Stimulated activated naive CD8-positive, alpha-beta T cell treated with anti-CD3 and anti-CD28 coated beads, Interleukin-15, amount 100 ng/mL, for 72 hours (primary cell): Measurements from ENCODE around the gene TSNAXIP1.

ENCODE experiments used
- ATAC-seq: fragments of 150-1000 bp; cut with Tn5 transposase; 2 replicates; pipeline ENCODE4 v1.10.0; 2021; ENCODE audit warnings: mild to moderate bottlenecking, moderate library complexity
- DNase-seq, 2 donors: peaks; one replicate each; pipeline ENCODE4 v3.0.0; 2021 to 2022
- H3K27ac Mint-ChIP-seq, 2 donors: one replicate each; pipeline ENCODE4 v1.8.0; 2022; ENCODE audit warnings: mild to moderate bottlenecking in 2 of 2, mixed read lengths in 2 of 2, moderate library complexity in 2 of 2
- H3K27me3 Mint-ChIP-seq: one replicate; pipeline ENCODE4 v1.8.0; 2022; ENCODE audit warnings: mixed read lengths
- H3K4me1 Mint-ChIP-seq: one replicate; pipeline ENCODE4 v1.8.0; 2022; ENCODE audit warnings: mild to moderate bottlenecking, mixed read lengths
- H3K4me3 Mint-ChIP-seq, 2 donors: one replicate each; pipeline ENCODE4 v1.8.0; 2022; ENCODE audit warnings: mild to moderate bottlenecking in 2 of 2, mixed read lengths in 2 of 2, moderate library complexity in 1 of 2
- H3K9me3 Mint-ChIP-seq, 2 donors: one replicate each; pipeline ENCODE4 v1.8.0; 2022; ENCODE audit warnings: mixed read lengths in 2 of 2

Gene TSNAXIP1, protein sequence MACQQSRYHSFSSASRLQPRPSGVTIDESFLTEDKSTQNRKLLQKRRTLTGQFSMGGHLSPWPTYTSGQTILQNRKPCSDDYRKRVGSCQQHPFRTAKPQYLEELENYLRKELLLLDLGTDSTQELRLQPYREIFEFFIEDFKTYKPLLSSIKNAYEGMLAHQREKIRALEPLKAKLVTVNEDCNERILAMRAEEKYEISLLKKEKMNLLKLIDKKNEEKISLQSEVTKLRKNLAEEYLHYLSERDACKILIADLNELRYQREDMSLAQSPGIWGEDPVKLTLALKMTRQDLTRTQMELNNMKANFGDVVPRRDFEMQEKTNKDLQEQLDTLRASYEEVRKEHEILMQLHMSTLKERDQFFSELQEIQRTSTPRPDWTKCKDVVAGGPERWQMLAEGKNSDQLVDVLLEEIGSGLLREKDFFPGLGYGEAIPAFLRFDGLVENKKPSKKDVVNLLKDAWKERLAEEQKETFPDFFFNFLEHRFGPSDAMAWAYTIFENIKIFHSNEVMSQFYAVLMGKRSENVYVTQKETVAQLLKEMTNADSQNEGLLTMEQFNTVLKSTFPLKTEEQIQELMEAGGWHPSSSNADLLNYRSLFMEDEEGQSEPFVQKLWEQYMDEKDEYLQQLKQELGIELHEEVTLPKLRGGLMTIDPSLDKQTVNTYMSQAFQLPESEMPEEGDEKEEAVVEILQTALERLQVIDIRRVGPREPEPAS

DNA sequence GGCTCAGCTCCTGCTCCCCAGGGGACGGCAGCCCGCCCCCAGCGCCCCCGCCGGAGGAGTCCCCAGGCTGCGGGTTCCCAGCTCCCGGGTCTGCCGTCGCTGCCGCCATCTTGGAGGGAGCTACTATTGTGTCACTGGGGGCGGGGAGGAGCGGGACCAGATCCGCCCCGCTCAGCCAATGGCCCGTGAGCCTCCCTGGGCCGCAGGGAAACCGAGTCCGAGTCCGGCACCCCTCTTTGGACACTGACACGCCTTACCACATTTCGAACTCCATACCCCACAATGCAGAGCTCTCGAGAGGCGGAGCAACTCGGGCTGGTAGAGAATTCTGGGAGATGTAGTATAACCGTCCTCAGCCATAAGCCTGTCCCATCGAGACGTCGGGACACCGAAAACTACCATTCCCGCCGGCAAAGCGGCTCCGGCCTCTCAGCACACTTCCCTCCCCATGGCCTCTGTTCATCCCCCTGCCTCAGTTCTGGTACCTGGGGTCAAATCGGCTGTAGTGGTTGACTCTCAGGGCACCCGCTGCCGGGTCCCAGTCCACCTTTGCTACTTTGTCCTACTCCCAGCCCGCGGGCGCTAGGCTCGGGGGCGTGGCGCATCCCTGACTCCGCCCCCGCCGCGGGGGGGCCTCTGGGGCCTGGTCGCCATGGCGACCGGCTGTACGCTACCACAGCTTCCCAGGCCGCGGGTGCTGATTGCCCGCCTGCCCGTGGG is at the start of gene TSNAXIP1, which contains the start of gene RANBP10:
TSNAXIP1 (plus strand) TSS at position 462 of the 720 bp plus-strand sequence. CDS start 261 bp downstream, outside the sequence.
RANBP10 (minus strand) TSS at position 133 of the 720 bp plus-strand sequence; CDS start at position 109, 24 bp downstream.
- Mint-ChIP-seq H3K27me3 (no peaks in the 10 kb centered on the region), H3K9me3 (no peaks in the 10 kb centered on the region), H3K4me1 (peaks cover 46% of the 10 kb centered on the region), H3K4me3 (peak within 1 kb of the TSS; percentile 95 to 98), H3K27ac (peak within 1 kb of the TSS; percentile 87 to 95)
- DNase-seq (peak; percentile 96 to 98), ATAC-seq (peak; percentile 95)

DNA sequence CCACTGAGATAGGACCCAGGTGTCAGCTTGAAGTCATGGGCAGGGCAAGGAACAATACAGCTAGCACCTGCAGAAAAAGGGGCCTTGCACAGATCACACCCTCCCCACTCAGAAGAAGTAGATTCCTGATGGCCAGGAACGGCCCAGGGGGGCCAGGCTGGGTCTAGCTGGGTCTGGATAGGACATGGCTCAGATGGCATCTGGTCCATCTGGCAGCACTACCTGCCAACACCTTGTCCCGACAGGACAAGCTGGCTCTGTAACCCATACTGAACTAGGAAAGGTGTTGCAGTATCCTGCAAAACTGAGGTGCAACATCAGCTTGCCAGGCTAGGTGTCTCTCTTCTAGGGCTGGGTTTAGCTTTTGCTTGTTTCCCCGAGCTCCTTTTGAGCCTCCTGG is 48.7 kb upstream of the TSNAXIP1 start:
- Mint-ChIP-seq H3K27ac (no peak overlapping the region), H3K4me3 (no peak overlapping the region), H3K4me1 (peaks cover 20% of the 10 kb centered on the region), H3K9me3 (no peaks in the 10 kb centered on the region), H3K27me3 (no peaks in the 10 kb centered on the region)
- no peak for ATAC-seq
- DNase-seq: no peak

DNA sequence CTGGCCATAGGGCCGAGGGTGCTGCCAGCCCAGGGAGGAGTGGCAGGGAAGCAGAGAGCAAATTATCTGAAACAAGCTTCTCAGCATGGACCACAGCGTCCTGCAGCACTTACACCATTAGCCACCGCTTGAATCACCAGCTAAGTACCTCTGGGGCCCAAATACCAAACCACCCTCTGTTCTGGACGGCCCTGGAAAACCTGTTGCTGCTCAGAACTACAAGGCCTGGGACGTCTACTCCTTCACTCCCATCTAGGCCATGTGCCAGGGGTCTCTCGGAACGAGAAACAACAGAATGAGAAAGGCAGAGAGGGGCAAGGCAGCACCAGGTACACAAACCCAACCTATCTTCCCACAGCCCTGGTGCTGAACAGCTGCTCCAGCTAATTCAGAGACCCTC is 47.7 kb upstream of the TSNAXIP1 start:
- Mint-ChIP-seq H3K4me3 (no peak overlapping the region), H3K9me3 (no peaks in the 10 kb centered on the region), H3K27ac (no peak overlapping the region), H3K27me3 (no peaks in the 10 kb centered on the region), H3K4me1 (peaks cover 21% of the 10 kb centered on the region)
- ATAC-seq (no peak), DNase-seq (no peak)

DNA sequence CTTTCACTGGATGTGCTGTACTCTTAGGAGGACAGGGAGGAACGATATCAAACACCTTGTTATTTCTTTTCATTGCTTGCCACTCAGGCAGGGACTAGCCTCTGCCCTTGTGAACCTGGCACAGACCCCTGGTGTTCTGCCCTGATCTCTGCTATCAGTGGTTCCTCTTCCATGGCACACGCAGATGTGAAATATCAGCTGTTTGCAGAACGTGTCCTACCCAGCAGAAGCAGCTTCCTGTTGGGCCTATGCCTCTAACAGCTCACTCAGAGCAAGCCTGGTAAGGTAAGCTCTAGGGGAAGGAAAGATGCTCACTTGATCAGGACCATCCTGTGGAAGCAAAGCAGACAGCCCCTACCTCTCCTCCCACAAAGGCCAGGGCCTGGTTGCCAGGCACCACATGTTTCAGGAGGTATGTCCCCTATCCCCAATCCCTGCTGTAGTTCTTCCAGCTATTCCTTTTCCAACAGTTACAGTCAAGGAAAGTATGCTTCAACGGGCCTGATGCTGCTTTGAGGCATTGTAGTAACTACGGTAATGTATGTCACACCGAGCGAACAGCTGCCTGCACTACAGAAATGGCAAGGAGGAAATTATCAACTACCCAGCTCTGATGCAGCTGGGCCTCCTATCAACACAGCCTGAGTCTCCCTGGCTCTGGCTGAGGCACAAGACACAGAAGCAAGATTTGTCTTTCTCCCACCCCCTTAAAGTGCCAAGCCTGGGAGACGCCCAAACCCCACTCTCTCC is 46.3 kb upstream of the TSNAXIP1 start:
- ATAC-seq (no peak), DNase-seq (no peak)
- Mint-ChIP-seq H3K27me3 (no peaks in the 10 kb centered on the region), H3K4me3 (no peak overlapping the region), H3K27ac (peak overlapping the region in 1 of 2 donors; percentile 35), H3K4me1 (peaks cover 21% of the 10 kb centered on the region), H3K9me3 (no peaks in the 10 kb centered on the region)

DNA sequence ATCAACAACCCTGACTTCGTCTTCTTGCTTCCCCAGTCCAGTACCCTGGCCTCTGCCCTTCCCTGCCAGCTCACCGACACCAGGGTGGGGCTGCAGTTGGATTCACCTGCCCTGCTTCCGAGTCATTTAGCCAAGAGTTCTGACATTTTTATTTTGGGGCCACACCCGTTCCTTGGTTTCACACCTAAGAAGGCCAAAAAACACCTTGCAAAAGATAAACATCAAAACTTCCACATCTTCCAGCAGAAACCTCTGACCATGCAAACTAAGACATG is 45.8 kb upstream of the TSNAXIP1 start:
- Mint-ChIP-seq H3K9me3 (no peaks in the 10 kb centered on the region), H3K4me3 (no peak overlapping the region), H3K4me1 (peaks cover 21% of the 10 kb centered on the region), H3K27ac (peak overlapping the region in 1 of 2 donors; percentile 23), H3K27me3 (no peaks in the 10 kb centered on the region)
- DNase-seq: no peak
- no peak for ATAC-seq

DNA sequence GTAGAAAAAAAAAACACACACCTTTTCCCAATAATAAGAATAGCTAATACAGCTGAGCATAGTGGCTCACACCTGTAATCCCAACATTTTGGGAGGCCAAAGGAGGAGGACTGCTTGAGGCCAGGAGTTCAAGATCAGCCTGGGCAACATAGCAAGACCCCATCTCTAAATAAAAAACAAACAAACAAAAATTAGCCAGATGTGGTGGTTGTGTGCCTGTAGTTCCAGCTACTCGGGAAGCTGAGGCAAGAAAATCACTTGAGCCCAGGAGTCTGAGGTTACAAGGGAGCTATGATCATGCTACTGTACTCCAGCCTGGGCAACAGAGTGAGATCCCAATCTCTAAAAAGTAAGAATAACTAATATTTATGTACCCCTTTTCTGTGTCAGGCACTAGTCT is 44.8 kb upstream of the TSNAXIP1 start:
- Mint-ChIP-seq H3K4me1 (peaks cover 21% of the 10 kb centered on the region), H3K4me3 (no peak overlapping the region)

DNA sequence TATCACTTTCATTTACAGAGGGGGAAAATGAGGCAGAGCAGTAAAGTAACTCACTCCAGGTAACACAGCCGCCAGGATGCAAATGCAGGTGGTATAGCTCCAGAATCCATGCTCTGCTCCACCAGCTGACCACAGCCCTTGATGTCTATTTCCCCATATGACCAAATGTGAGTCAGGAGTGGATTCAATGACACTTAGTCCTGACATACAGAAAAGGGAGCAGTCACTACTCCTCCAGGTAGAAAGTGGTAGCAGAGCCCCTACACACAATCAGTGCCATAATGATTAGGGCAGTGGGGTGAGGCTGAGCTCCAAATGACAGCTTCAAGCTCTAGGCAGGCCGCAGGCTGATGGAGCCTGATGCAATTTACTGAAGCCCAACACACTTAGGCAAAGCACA is 44.3 kb upstream of the TSNAXIP1 start:
- Mint-ChIP-seq H3K27me3 (no peaks in the 10 kb centered on the region), H3K9me3 (no peaks in the 10 kb centered on the region), H3K27ac (no peak overlapping the region), H3K4me1 (peaks cover 21% of the 10 kb centered on the region), H3K4me3 (no peak overlapping the region)
- DNase-seq (no peak), ATAC-seq (no peak)

More for the DNA sequence above, 44.8 kb upstream of the TSNAXIP1 start:
- Mint-ChIP-seq H3K27me3 (no peaks in the 10 kb centered on the region), H3K27ac (no peak overlapping the region), H3K9me3 (no peaks in the 10 kb centered on the region)
- ATAC-seq: no peak
- no peak for DNase-seq

DNA sequence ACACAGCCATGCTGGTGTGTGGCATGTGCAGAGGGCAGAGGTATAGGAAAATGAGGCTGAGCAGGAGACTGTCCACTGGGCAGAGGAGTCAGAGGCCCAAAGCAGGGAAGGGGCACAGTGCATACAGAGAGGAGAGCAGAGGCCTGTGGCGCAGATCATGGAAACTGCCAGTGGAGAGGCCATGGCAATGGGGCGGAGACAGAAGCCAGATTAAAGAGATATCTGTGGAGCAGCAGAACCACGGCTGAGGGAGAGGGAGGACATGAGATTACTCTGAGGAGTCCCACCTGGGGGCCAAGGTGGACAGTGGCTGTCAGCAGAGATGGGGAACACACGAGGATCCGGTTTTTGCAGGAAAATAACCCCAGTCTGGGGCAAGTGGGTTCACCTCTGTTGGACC is 43.6 kb upstream of the TSNAXIP1 start:
- no peaks in the 10 kb centered on the region for H3K27me3 Mint-ChIP-seq
- no peak for DNase-seq
- H3K27ac Mint-ChIP-seq: no peak overlapping the region
- no peak overlapping the region for H3K4me3 Mint-ChIP-seq
- H3K9me3 Mint-ChIP-seq: no peaks in the 10 kb centered on the region
- peaks cover 21% of the 10 kb centered on the region for H3K4me1 Mint-ChIP-seq
- ATAC-seq: no peak

DNA sequence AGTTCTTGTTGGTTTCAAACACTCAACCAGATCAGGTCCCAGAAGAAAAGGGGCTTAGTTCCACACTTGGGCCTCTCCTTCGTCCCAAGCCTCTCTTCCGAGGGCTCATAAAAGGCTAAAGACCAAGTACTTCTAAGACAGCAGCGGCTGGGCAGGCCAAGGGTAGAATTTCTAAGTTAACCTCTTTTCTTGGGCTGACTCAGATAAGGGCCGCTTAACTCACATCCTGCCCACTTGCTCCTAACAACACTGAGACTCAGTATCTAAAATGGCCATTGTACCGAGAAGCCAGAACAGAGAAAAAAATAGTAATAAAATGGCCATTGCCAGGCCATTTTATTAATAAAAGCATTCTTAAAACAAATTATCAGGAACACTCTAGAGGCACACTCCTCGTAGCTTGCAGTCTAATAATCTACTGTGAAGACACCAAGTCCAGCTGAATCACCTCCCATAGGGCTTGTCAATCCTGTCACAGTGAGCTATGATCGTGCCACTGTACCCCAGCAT is 42.5 kb upstream of the TSNAXIP1 start:
- DNase-seq (no peak), ATAC-seq (no peak)
- no peak overlapping the region for H3K4me3 Mint-ChIP-seq
- no peak overlapping the region for H3K27ac Mint-ChIP-seq
- peaks cover 20% of the 10 kb centered on the region for H3K4me1 Mint-ChIP-seq
- no peaks in the 10 kb centered on the region for H3K9me3 Mint-ChIP-seq
- H3K27me3 Mint-ChIP-seq: no peaks in the 10 kb centered on the region

DNA sequence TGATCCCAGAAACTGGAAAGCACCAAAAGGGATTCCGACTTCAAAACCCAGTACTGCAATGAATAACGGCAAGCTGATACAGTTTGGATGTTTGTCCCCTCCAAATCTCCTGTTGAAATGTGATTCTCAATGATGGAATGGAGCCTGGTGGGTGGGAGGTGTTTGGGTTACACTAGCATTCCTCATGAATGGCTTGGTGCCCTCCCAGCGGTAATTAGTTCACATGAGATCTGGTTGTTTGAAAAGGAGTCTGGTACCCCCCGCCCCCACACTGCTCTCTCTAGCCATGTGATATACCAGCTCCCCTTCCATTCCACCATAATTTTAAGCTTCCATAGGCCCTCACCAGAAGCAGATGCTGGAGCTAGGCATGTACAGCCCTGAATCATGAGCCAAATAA is 40.4 kb upstream of the TSNAXIP1 start:
- peaks cover 9% of the 10 kb centered on the region for H3K4me1 Mint-ChIP-seq
- no peak for DNase-seq
- H3K27me3 Mint-ChIP-seq: no peaks in the 10 kb centered on the region
- no peak for ATAC-seq
- H3K27ac Mint-ChIP-seq: no peak overlapping the region
- no peak overlapping the region for H3K4me3 Mint-ChIP-seq
- H3K9me3 Mint-ChIP-seq: no peaks in the 10 kb centered on the region

DNA sequence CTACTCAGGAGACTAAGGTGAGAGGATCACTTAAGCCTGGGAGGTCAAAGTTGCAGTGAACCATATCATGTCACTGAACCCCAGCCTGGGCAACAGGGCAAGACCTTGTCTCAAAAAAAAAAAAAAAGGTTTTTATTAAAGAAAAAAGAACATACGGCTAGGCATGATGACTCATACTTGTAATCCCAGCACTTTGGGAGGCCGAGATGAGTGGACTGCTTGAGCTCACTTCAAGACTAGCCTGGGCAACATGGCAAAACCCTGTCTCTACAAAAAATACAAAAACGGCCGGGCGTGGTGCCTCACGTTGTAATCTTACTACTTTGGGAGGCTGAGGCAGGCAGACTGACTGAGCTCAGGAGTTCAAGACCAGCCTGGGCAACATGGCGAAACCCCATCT is 38.7 kb upstream of the TSNAXIP1 start:
- no peak for DNase-seq
- Mint-ChIP-seq H3K4me3 (no peak overlapping the region), H3K4me1 (peaks cover 9% of the 10 kb centered on the region), H3K27me3 (no peaks in the 10 kb centered on the region), H3K9me3 (no peaks in the 10 kb centered on the region), H3K27ac (no peak overlapping the region)
- no peak for ATAC-seq

DNA sequence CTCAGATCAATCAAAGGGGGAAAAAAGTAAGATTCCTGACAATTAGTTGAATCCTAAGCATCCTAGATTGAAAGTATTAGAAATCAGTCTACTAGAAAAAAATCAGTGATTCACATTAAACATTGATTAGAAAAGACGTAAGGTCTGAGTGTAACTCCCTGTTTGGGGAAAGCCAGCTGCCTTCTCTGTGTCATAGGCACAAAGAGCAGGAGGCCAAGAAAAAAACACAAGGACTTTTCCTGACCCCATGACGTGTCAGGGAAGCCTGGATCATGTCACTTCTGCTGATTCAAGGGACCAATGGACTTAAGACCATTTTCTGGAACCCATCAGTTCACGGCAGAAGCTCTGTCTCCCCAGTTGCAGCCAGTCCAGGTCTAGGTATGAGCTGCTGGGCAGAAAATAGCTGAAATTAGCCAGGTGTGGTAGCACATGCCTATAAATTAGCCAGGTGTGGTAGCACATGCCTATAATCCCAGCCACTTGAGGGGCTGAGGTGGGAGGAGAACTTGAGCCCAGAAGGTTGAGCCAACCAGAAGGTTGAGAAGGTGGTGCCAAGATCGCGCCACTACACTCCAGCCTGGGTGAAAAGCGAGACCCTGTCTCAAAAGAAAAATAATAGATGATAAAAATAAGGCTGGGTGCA is 36.2 kb upstream of the TSNAXIP1 start:
- H3K4me1 Mint-ChIP-seq: peaks cover 18% of the 10 kb centered on the region
- no peak overlapping the region for H3K27ac Mint-ChIP-seq
- ATAC-seq (no peak), DNase-seq (no peak)
- no peak overlapping the region for H3K4me3 Mint-ChIP-seq
- H3K27me3 Mint-ChIP-seq: no peaks in the 10 kb centered on the region
- no peaks in the 10 kb centered on the region for H3K9me3 Mint-ChIP-seq

DNA sequence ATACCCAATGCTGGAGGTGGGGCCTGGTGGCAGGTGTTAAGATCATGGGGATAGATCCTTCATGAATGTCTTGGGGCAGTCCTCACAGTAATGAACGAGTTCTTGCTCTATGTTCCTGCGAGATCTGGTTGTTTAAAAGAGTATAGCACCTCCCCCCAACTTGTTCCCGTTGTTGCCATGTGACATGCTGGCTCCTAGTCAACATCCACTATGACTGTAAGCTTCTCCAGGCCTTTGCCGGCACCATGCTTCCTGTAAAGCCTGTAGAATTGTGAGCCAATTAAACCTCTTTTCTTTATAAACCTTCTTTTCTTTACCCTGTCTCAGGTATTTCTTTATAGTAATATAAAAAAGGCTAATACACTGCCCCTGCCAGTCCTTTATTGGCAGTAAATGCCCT is 33.6 kb upstream of the TSNAXIP1 start:
- DNase-seq (no peak), ATAC-seq (no peak)
- H3K4me3 Mint-ChIP-seq: no peak overlapping the region
- H3K4me1 Mint-ChIP-seq: peaks cover 18% of the 10 kb centered on the region
- no peak overlapping the region for H3K27ac Mint-ChIP-seq
- H3K27me3 Mint-ChIP-seq: no peaks in the 10 kb centered on the region
- H3K9me3 Mint-ChIP-seq: no peaks in the 10 kb centered on the region

DNA sequence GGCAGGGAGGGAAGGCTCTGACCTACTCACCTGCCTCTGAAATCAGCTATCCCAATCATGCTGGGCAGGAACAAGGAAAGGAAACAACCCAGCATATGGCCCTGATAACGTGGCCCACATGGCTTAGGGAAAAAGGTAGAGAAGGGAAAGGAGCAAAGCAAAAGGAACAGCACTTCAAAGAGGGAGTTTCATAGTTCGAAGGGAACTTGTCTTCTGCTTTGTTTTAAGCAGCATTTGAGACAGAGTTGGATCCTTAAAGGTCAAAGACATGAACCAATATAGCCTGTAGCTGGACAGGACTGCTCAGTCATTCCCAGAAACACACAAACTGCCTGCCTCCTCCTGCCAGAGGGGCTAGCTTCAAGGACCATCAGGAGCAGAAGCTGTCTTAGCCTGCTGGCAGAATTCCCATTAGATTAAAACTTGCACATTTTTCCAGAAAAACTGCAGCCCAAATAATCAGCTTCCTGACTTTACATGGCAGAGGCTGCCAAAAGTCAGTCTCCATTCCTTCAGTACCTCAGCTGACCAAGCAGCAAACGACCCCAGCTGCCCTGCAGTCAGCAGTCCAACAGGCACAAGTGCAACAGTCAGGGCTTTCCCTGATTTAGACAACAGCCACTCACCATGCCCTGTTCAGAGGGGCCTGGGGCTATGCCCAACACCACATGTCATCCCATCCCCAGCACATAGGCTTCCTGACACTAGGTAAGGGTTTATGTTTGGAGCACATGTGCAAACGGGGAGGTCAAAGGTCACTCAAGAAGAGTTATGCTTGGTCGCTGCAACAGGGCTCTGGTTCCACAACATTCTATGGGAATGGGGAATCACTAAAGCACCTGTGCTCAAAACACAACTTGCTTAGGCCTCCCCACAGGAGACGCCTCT is 32.9 kb upstream of the TSNAXIP1 start:
- Mint-ChIP-seq H3K4me3 (no peak overlapping the region), H3K9me3 (no peaks in the 10 kb centered on the region), H3K27ac (no peak overlapping the region), H3K27me3 (no peaks in the 10 kb centered on the region), H3K4me1 (peaks cover 18% of the 10 kb centered on the region)
- no peak for DNase-seq
- ATAC-seq: no peak
